Measurements from ENCODE around the gene PRKACB. TPM values are rescaled to one million over a fixed set of nuclear protein-coding genes. Genes with fewer than 3 reads are reported as not detected.
"Not testable (repeated sequence)": the region's sequence is repeated elsewhere in the genome, so short reads cannot be mapped to it uniquely, and the experiment has no call there.

PRKACB gene
- total RNA-seq, 1 donor from 2014 or later: 36.7 TPM

DNA sequence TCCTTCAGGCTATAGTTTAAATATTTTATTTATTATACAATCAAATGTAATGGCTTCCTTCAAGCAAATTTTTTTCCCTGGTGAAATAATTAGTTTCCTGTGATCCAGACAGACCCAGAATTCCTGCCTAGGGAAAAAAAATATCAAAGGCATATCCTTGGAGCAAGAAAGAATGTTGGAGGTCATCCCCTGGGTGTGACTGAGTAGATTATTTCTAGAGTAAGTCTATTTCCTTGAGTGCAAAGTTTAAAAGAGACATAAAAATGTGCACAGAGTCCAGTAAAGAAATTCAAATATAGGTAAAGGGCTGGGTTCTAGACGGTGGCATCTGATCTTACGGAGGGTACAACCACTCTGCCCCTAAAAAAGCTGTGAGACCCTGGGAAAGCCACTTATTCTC, 125.2 kb downstream of the PRKACB start:
- no peak for DNase-seq

DNA sequence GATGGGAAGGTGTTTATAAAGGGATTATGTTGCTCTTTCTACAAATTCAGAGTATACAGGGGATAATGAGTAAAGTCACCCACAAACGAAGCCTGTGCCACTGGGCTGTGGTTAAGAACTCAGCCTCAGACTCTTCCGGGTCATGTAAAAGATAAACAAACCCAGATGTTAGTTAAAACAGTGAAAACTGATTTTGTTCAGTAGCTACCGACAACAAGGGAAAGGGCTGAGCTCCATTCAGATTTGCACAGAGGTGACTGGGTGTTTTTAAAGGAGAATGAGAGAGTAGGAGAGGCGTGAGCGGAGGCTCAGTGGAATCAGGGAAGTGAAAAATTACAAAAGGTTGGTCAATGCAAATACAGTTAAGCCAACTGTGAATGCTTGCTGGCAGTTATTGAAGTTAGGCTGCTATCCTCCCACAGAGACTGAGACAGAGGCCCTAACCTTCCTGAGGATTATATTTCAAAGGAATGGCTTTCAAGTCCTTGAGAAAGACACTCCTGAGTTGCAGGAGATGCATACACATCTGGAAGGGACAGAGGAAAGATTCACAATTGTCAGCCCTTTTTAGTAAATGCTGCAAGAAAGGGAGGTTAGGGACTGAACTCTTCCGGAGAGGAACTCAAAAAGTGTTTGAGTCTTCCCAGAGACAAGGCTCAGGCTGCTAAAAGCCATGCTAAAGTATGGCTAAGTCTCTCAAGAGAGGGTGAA, 127.5 kb downstream of the PRKACB start:
- DNase-seq: peak; percentile 35

DNA sequence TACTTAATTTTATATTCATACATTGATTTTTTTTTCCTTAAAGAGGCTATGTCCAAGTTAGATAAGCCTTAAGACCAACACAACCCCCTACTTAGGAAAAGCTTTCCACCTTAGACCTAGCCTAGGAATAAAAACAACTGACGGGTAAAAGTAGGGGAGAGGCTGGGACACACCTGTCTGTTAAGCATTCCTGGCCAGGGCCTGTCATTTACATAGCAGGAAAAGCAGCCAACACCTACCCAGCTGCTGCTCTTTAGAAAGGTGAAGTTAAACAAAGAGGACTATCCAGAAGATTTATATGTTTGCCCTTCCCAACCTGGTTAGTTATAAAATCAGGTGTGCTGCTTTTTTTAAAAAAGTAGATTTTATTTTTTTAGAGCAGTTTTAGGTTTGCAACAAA, 128.3 kb downstream of the PRKACB start:
- peak; percentile 17 for DNase-seq

DNA sequence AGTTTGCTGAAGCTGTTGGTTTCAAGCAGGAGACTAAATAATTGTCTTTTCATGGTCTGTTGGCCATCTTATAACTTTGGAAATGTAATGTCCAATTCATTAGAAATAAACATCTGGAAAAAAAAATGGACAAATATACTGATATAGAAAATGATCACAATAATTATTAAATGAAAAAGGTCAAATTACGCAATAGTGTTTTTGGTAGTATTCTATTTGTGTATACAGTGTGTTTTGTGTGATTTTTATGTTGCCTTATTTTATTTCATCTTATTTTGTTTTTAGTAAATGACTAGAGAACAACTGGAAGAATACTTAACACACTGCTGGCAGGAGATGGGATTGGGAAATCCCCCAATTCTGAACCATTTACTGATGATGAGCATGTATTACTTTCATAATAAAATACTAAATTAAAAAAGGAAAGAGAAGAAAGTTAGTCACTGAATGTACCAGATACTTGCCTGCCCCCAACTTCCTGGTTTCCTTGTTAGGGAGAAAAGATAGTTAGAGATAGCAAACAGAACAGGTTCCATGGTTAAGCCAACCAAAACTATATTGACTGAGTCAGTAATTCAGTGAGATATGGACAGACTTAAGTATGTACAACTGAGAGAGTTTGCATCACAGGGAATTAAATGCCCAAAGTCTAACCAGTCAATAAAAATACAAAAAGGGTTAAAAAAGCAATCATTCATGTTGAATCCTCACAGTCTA, 133.4 kb downstream of the PRKACB start:
- DNase-seq: no peak

DNA sequence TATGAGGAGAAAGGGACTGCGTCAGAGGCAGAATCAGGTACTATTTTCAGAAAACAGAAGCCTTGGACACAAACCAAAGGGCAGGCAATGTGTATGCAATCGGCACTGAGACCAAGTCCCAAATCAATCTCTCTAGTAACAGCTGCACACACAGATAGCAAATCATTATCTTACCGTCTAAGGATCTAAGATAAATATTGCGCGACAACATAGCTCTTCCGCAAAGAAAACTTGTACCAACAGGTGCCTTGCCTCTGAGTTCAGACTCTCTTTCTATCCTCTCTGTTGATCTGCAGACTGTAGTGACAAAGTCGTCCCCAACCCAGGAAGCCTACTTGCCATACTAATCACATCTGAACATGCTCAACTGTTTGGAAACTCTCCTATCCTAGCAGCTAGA, 134.8 kb downstream of the PRKACB start:
- DNase-seq: no peak

DNA sequence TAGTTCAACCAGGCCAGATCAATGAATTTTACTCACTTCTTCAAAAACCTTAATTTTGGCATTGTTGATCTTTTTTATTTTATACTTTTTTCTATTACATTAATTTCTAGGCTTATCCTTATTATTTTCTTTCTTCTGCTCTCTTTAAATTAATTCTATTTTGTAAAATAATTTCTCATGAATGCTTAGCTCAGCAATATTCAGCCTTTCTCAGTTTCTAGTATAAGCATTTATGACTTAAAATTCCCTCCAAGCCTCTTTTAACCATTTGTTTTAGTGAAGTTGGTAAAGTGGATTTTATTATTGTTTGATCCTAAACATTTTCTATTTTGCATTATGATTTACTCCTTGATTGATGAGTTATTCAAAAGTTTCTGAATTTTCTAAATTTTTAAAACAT, 136.8 kb downstream of the PRKACB start:
- no peak for DNase-seq

DNA sequence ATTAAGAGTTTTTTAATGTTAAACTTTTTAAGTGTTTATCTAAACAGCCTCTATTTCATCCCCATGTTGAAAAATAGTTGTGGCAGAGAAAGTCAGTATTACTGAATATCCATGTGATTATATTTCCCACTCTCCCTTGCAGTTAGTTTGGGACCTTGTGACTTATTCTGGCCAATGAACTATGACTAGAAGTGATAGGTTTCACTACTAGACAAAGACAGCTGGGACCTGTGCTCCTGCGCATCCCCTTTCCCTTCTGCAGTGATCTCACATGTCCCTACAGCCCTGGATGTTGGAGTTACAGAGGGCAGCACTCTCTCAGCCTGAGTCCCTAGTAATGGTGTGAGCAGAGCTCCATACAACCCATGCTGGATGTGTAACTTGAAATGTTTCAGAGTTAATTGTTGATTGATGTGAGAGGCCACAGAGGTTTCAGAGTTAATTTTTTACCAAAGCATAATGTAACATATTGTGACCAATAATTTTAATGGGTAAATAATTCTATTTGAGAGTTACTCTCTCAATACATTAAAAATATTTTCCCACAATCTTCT, 138.8 kb downstream of the PRKACB start:
- DNase-seq: no peak

DNA sequence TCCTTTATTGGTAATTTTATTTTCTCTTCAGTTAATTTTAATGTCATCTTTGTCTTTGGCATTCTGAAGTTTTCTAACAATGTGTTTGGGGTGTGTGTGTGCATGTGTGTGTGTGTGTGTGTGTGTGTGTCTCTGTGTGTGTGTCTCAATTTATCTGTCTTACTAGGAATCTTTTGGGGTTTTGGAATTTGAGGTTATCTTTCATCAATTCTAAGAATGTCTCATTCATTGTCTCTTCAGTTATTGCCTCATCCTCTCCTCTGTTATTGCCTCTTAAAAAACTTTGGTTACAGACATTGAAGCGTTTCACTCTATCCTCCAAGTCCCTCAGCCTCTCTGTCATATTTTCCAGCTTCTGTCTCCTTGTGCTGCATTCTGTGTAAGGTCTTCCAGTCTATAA, 139.3 kb downstream of the PRKACB start:
- DNase-seq: no peak

DNA sequence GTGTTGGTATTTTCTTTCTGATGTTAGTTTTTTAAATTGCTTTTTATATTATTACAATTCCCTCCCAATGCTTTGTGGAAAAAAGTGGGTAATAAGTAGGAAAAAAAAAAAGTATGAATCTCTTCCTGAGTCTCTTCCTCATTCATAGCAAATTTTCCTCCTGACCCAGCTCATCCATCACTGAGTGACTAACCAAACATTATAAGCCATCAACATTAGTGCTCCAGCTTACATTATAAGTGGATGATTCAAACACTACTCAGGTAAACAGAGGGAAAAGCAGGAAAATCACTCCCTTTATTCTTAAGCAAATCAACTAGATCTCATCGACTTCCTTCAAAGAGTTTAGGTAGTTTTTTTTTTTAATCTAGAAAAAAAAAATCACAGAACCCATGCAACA, 142.0 kb downstream of the PRKACB start:
- DNase-seq: no peak

DNA sequence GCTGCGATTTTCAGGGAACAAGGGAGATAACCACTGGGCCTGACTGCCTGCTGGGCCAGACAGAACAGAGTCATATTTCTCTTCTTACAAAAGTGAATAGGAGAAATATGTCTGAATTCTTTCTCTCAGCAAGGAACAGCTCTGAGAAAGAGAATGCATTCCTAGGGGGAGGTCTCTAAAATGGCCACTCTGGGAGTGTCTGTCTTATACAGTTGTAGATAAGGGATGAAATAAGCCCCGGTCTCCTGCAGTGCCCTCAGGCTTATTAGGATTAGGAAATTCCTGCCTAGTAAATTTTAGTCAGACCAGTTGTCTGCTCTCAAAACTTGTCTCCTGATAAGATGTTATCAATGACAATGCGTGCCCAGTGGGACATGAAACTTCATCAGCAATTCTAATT, 143.3 kb downstream of the PRKACB start:
- not testable (repeated sequence) for DNase-seq

Small RNA genes within 50 kb of the gene (small RNA-seq; reads per million reads assigned to genes)
- gene AL450063.1 (ENCODE audit: low replicate concordance): not detected
- not detected for gene RF00410 (ENCODE audit: low replicate concordance)

Other genes with a start within 250 kb of the PRKACB start
- 44.2 TPM for gene TTLL7, start 145.1 kb upstream of the PRKACB start, total RNA-seq
- 5.9 TPM for gene SAMD13, start 157.4 kb downstream of the PRKACB start, total RNA-seq